ENCODE results near the gene ITGA11. TPM values are rescaled to one million over a fixed set of nuclear protein-coding genes. Genes with fewer than 3 reads are reported as not detected.

The ITGA11 gene
- total and polyA plus RNA-seq, 8 donors = 0.08 to 12.1 (median 2.0) TPM

GRCh38 chr15:68310804-68311463 is 121.0 kb downstream of the ITGA11 start:
- H3K9me3 ChIP-seq = no peaks in the 10 kb centered on the region
- intact Hi-C loops (cut with DNase I; ENCODE audit: low total_unique reads) = no loop called here
- TF ChIP-seq POLR2AphosphoS5 (IDR thresholded peaks at IDR 0.05) = no peak
- TF ChIP-seq EP300 (IDR thresholded peaks at IDR 0.05) = no peak
- TF ChIP-seq, protein P1, sequence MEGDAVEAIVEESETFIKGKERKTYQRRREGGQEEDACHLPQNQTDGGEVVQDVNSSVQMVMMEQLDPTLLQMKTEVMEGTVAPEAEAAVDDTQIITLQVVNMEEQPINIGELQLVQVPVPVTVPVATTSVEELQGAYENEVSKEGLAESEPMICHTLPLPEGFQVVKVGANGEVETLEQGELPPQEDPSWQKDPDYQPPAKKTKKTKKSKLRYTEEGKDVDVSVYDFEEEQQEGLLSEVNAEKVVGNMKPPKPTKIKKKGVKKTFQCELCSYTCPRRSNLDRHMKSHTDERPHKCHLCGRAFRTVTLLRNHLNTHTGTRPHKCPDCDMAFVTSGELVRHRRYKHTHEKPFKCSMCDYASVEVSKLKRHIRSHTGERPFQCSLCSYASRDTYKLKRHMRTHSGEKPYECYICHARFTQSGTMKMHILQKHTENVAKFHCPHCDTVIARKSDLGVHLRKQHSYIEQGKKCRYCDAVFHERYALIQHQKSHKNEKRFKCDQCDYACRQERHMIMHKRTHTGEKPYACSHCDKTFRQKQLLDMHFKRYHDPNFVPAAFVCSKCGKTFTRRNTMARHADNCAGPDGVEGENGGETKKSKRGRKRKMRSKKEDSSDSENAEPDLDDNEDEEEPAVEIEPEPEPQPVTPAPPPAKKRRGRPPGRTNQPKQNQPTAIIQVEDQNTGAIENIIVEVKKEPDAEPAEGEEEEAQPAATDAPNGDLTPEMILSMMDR (IDR thresholded peaks at IDR 0.05) = no peak
- no peak for TF ChIP-seq POLR2A (IDR thresholded peaks at IDR 0.05)
- H3K4me3 ChIP-seq = no peak overlapping the region
- WGBS, 5 donors = 82 to 92% (median 84%) methylated on average over 22 of the region's 22 CpGs
- peaks cover 0 to 8% (median 0%) of the 10 kb centered on the region in 3 donors for H3K27me3 ChIP-seq
- no peak overlapping the region for H3K27ac ChIP-seq
- H3K4me1 ChIP-seq = peaks cover 0 to 24% (median 11%) of the 10 kb centered on the region in 4 donors
- peak in 1 of 2 donors; percentile 23 for DNase-seq
- no peaks in the 10 kb centered on the region for H3K36me3 ChIP-seq

- DNase-seq = peak; percentile 55 to 62
- Histone ChIP-seq H3K27me3 (peaks cover 0 to 8% (median 0%) of the 10 kb centered on the region in 3 donors), H3K27ac (peak overlapping the region in 1 of 5 donors; percentile 9), H3K9me3 (no peaks in the 10 kb centered on the region), H3K36me3 (no peaks in the 10 kb centered on the region), H3K4me1 (peaks cover 0 to 24% (median 11%) of the 10 kb centered on the region in 4 donors), H3K4me3 (no peak overlapping the region)
- TF ChIP-seq, protein P1 (IDR thresholded peaks at IDR 0.05) = no peak
- TF ChIP-seq POLR2AphosphoS5 (IDR thresholded peaks at IDR 0.05) (no peak), EP300 (IDR thresholded peaks at IDR 0.05) (no peak), POLR2A (IDR thresholded peaks at IDR 0.05) (no peak)
- intact Hi-C loops (cut with DNase I; ENCODE audit: low total_unique reads) = no loop called here
- WGBS, 5 donors = 35 to 47% (median 40%) methylated on average over 7 of the region's 7 CpGs
Measured at GRCh38 chr15:68310178-68310803, 121.7 kb downstream of the ITGA11 start.

GRCh38 chr15:68309024-68309423 is 122.9 kb downstream of the ITGA11 start:
- WGBS, 5 donors = 59 to 75% (median 63%) methylated on average over 3 of the region's 3 CpGs
- no peak for DNase-seq
- Histone ChIP-seq H3K4me1 (peaks cover 0 to 24% (median 11%) of the 10 kb centered on the region in 4 donors), H3K27ac (no peak overlapping the region), H3K27me3 (peaks cover 0 to 7% (median 0%) of the 10 kb centered on the region in 3 donors), H3K4me3 (no peak overlapping the region), H3K9me3 (no peaks in the 10 kb centered on the region), H3K36me3 (no peaks in the 10 kb centered on the region)
- intact Hi-C loops (cut with DNase I; ENCODE audit: low total_unique reads) = loop anchor here (10.0 kb wide), 2 partner anchors 54 to 76 kb away; no protein-coding TSS in a partner anchor
- TF ChIP-seq EP300 (IDR thresholded peaks at IDR 0.05) (no peak), POLR2AphosphoS5 (IDR thresholded peaks at IDR 0.05) (no peak), POLR2A (IDR thresholded peaks at IDR 0.05) (no peak)
- TF ChIP-seq, protein P1 (IDR thresholded peaks at IDR 0.05) = no peak

DNA sequence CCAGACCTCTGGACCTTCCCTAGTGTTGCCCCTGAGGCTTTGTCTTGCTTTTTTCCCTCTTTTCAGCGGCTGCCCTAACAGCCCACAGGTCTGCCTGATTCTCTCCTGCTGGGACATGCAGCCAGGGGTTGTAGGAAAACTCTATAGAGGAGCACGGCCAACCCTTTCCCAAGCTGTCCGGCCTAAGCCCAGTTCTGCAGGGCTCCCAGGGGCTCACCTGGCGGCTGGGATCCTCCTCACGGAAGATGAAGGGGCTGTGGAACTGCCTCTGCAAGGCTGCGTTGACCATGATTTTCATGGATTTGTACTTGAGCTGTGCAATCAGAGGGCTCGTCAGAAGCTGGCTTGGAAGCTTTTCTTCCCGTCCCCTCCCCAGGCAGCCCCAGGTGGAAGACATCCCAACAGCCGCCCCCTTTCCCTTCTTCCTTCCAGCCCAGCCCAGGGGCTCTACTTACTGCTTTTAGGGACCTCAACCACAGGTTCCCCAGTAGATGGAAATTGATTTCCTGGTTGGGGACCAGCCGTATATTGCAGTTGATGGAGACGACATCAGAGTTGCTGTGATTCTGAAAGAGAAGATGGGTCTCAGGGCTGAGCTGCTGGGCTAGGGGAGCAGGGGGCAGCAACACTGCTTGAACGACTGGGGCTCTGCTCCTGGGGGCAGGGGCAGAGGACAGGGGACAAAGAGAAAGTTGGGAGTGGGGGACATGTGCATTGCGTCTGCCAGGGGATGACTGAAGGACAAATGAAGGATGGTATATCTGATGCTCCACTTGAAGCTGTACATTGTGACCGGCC is 124.6 kb downstream of the ITGA11 start:
- WGBS, 5 donors = 77 to 82% (median 78%) methylated on average over 14 of the region's 14 CpGs
- TF ChIP-seq EP300 (IDR thresholded peaks at IDR 0.05) (no peak), POLR2A (IDR thresholded peaks at IDR 0.05) (no peak), POLR2AphosphoS5 (IDR thresholded peaks at IDR 0.05) (no peak)
- TF ChIP-seq, protein P1 (IDR thresholded peaks at IDR 0.05) = no peak
- H3K36me3 ChIP-seq = no peaks in the 10 kb centered on the region
- H3K27ac ChIP-seq = no peak overlapping the region
- intact Hi-C loops (cut with DNase I; ENCODE audit: low total_unique reads) = loop anchor here (10.0 kb wide), 2 partner anchors 53 to 77 kb away; no protein-coding TSS in a partner anchor
- H3K27me3 ChIP-seq = no peaks in the 10 kb centered on the region
- H3K4me1 ChIP-seq = peaks cover 0 to 24% (median 11%) of the 10 kb centered on the region in 4 donors
- H3K9me3 ChIP-seq = no peaks in the 10 kb centered on the region
- no peak overlapping the region for H3K4me3 ChIP-seq
- peak in 1 of 2 donors; percentile 11 for DNase-seq

All from stomach (tissue), 9 donors.